PC-9 (cell line): ENCODE data around the gene CLSTN1. TPM values are rescaled to one million over a fixed set of nuclear protein-coding genes. Genes with fewer than 3 reads are reported as not detected.

Experiments used
- Bru-seq: library from RNA; stranded (reverse); fragments of 400-500 nt; gene quantifications from one replicate; lab custom pipeline; 2021; lab: Mats Ljungman, UMichigan
- BruChase-seq, 2 experiments: library from RNA; stranded (reverse); fragments of 400-500 nt; gene quantifications; one replicate each; lab custom pipeline; 2021; lab: Mats Ljungman, UMichigan
- BruUV-seq: library from RNA; stranded (reverse); fragments of 400-500 nt; replicated peaks from 2 replicates; lab custom pipeline; 2021; lab: Mats Ljungman, UMichigan
- CTCF ChIA-PET: fragments of 300-600 bp; sonication (Branson Sonifier 250); formaldehyde crosslinking; loops from one replicate; lab custom pipeline; 2022; ENCODE audit warnings: antibody characterized with exemption; lab: Charles Lee
- POLR2A ChIA-PET: fragments of 300-600 bp; sonication (Branson Sonifier 250); formaldehyde crosslinking; loops from one replicate; lab custom pipeline; 2022; ENCODE audit warnings: antibody characterized with exemption; ENCODE audit not compliant: unreplicated experiment; lab: Charles Lee
- DNase-seq, 2 experiments: peaks; one replicate each; pipeline versions ENCODE4 v3.0.0 to v3.0.0-alpha.2; 2015 to 2022; ENCODE audit warnings: mixed read lengths in 1 of 2
- H2AFZ ChIP-seq: fragments of 200-600 bp; sonication (generic); 2 replicates; pipeline ENCODE4 v1.8.1; 2017; ENCODE audit warnings: antibody characterized with exemption
- H3F3A ChIP-seq: fragments of 200-600 bp; sonication (generic); 2 replicates; pipeline ENCODE4 v1.8.1; 2017; ENCODE audit warnings: antibody characterized with exemption, mild to moderate bottlenecking, low read depth; ENCODE audit not compliant: insufficient read depth
- H3K27ac ChIP-seq: fragments of 200-600 bp; sonication (generic); 2 replicates; pipeline ENCODE4 v1.6.1; 2016; ENCODE audit warnings: mixed run types
- H3K27me3 ChIP-seq: fragments of 200-600 bp; sonication (generic); 2 replicates; pipeline ENCODE4 v1.6.1; 2016; ENCODE audit warnings: low read depth, mixed run types; ENCODE audit not compliant: insufficient read depth
- H3K36me3 ChIP-seq: fragments of 200-600 bp; sonication (generic); 2 replicates; pipeline ENCODE4 v1.6.1; 2016; ENCODE audit warnings: low read depth, mixed run types
- H3K4me1 ChIP-seq: fragments of 200-600 bp; sonication (generic); replicated peaks from 2 replicates; pipeline ENCODE4 v1.6.1; 2016; ENCODE audit warnings: mixed run types; ENCODE audit not compliant: insufficient read depth
- H3K4me2 ChIP-seq: fragments of 200-600 bp; sonication (generic); 2 replicates; pipeline ENCODE4 v1.6.1; 2017; ENCODE audit warnings: mixed run types
- H3K4me3 ChIP-seq: fragments of 200-600 bp; sonication (generic); 2 replicates; pipeline ENCODE4 v1.6.1; 2016; ENCODE audit warnings: mixed run types
- H3K79me2 ChIP-seq: fragments of 200-600 bp; sonication (generic); 2 replicates; pipeline ENCODE4 v1.6.1; 2017; ENCODE audit warnings: low read depth, mixed run types
- H3K9me2 ChIP-seq: fragments of 200-600 bp; sonication (generic); 2 replicates; pipeline ENCODE4 v1.8.1; 2017; ENCODE audit warnings: mild to moderate bottlenecking; ENCODE audit not compliant: insufficient read depth
- H3K9me3 ChIP-seq: fragments of 200-600 bp; sonication (generic); 2 replicates; pipeline ENCODE4 v1.8.1; 2016; ENCODE audit warnings: low read depth; ENCODE audit not compliant: insufficient read depth
- H4K20me1 ChIP-seq: fragments of 200-600 bp; sonication (generic); 2 replicates; pipeline ENCODE4 v1.8.1; 2017; ENCODE audit not compliant: insufficient read depth
- CTCF ChIP-seq: fragments of 200-600 bp; sonication (generic); conservative IDR thresholded peaks from 2 replicates; pipeline ENCODE4 v1.6.1; 2017; ENCODE audit warnings: mixed run types, antibody characterized with exemption, mild to moderate bottlenecking, moderate library complexity
- EZH2 ChIP-seq: fragments of 200-600 bp; sonication (generic); IDR thresholded peaks from 2 replicates; pipeline ENCODE4 v1.8.0; 2017; ENCODE audit warnings: antibody characterized with exemption, low read depth
- intact Hi-C: fragments of 100-400 bp; cut with micrococcal nuclease; formaldehyde crosslinking; loops from one replicate; pipeline ENCODE4 v1.10.0; 2022; ENCODE audit not compliant: unreplicated experiment
- long read RNA-seq: library from polyadenylated mRNA; stranded (forward); transcript quantifications from one replicate; pipeline ENCODE4 v2.0.0, GENCODE V29; 2022
- total RNA-seq: library from RNA; stranded (reverse); gene quantifications from 2 replicates; pipeline ENCODE4 v1.2.3, GENCODE V29; 2021

Gene CLSTN1
- total RNA-seq: 138 and 140 TPM in 2 replicates
- Bru-seq, nascent RNA: percentile 79 among the genes with signal in this experiment
- BruChase-seq, experiment 1, labeled RNA remaining after a 2-hour chase: percentile 70 among the genes with signal in this experiment
- percentile 77 among the genes with signal in this experiment for BruChase-seq, experiment 2, labeled RNA remaining after a 6-hour chase
- long read RNA-seq, full-length matches to known transcripts: 9 of 145 reads
- long read RNA-seq, partial matches to known transcripts: 22 of 145 reads
- long read RNA-seq, other reads (novel, unspliced or antisense): 114 of 145 reads

GRCh38 chr1:9823943-9824701 lies at the start of gene CLSTN1:
CLSTN1 (minus strand) TSS chr1:9823965; CDS start chr1:9823733, 232 bp downstream.
- Histone ChIP-seq H3K4me1 (peaks cover 36% of the 10 kb centered on the region), H3K79me2 (peaks cover 41% of the 10 kb centered on the region), H3K4me3 (peak within 1 kb of the TSS; percentile 95), H2AFZ (peak within 1 kb of the TSS; percentile 55), H3K27me3 (no peaks in the 10 kb centered on the region), H3K27ac (peak within 1 kb of the TSS; percentile 61), H4K20me1 (peaks cover 8% of the 10 kb centered on the region), H3K36me3 (no peaks in the 10 kb centered on the region), H3K9me2 (no peaks in the 10 kb centered on the region), H3F3A (peaks cover 29% of the 10 kb centered on the region), H3K4me2 (peak within 1 kb of the TSS; percentile 86), H3K9me3 (no peaks in the 10 kb centered on the region)
- POLR2A ChIA-PET: no interaction called here
- CTCF ChIA-PET: no interaction called here
- intact Hi-C loops: no loop called here
- BruUV-seq: no TSS peak
- TF ChIP-seq CTCF (no peak), EZH2 (no peak)
- DNase-seq: peak; percentile 43 to 83

- no peaks in the 10 kb centered on the region for H3K9me2 ChIP-seq
- H3K36me3 ChIP-seq: no peaks in the 10 kb centered on the region
- ChIA-PET CTCF (interaction anchor here (0.6 to 2.3 kb wide), 2 partner anchors 41 to 94 kb away, joined by 4 to 6 read pairs; no protein-coding TSS in a partner anchor), POLR2A (interaction anchor here (0.6 kb wide), 2 partner anchors 14 to 41 kb away, joined by 4 to 10 read pairs; no protein-coding TSS in a partner anchor)
- peaks cover 11% of the 10 kb centered on the region for H3K4me1 ChIP-seq
- intact Hi-C loops: no loop called here
- no peaks in the 10 kb centered on the region for H3K9me3 ChIP-seq
- DNase-seq: no peak
- no peak overlapping the region for H2AFZ ChIP-seq
- no peak overlapping the region for H3K27ac ChIP-seq
- no peaks in the 10 kb centered on the region for H3K79me2 ChIP-seq
- TF ChIP-seq CTCF (no peak), EZH2 (no peak)
- no TSS peak for BruUV-seq
- H4K20me1 ChIP-seq: no peaks in the 10 kb centered on the region
- no peak overlapping the region for H3K4me3 ChIP-seq
- H3K27me3 ChIP-seq: no peaks in the 10 kb centered on the region
- no peak overlapping the region for H3K4me2 ChIP-seq
- peaks cover 12% of the 10 kb centered on the region for H3F3A ChIP-seq
Measured at GRCh38 chr1:9873385-9873784, 49.6 kb upstream of the CLSTN1 start.

GRCh38 chr1:9872430-9873165 lies 48.8 kb upstream of the CLSTN1 start:
- POLR2A ChIA-PET: no interaction called here
- CTCF ChIA-PET: no interaction called here
- H3K27ac ChIP-seq: no peak overlapping the region

More at GRCh38 chr1:9872430-9873165, 48.8 kb upstream of the CLSTN1 start:
- H4K20me1 ChIP-seq: no peaks in the 10 kb centered on the region
- no peak overlapping the region for H2AFZ ChIP-seq
- no peak for DNase-seq
- BruUV-seq: no TSS peak
- H3K9me2 ChIP-seq: no peaks in the 10 kb centered on the region
- no peaks in the 10 kb centered on the region for H3K9me3 ChIP-seq
- H3K4me1 ChIP-seq: peaks cover 5% of the 10 kb centered on the region; the same call in 1 of the 2 replicates
- H3K4me3 ChIP-seq: no peak overlapping the region
- no peak for TF ChIP-seq EZH2
- no peak for TF ChIP-seq CTCF
- intact Hi-C loops: no loop called here
- H3K4me2 ChIP-seq: no peak overlapping the region
- H3K27me3 ChIP-seq: no peaks in the 10 kb centered on the region
- no peaks in the 10 kb centered on the region for H3K79me2 ChIP-seq
- no peaks in the 10 kb centered on the region for H3K36me3 ChIP-seq
- peaks cover 7% of the 10 kb centered on the region for H3F3A ChIP-seq
